Sigmoid colon (tissue), 4 donors: Measurements from ENCODE around the gene ATRAID.

Experiments
- CTCF ChIP-seq, 4 experiments: fragments of 450-650 bp in 3 of 4; fragments of 200-600 bp in 1 of 4; IDR thresholded peaks; one replicate each; pipeline ENCODE4 v1.5.1; 2016 to 2019; ENCODE audit warnings: antibody characterized with exemption in 4 of 4, mild to moderate bottlenecking in 3 of 4, moderate library complexity in 2 of 4
- EP300 ChIP-seq, 4 donors: sonication (generic); formaldehyde crosslinking; IDR thresholded peaks; one replicate each; pipeline ENCODE4 v1.6.1; 2017; ENCODE audit warnings: antibody characterized with exemption in 4 of 4
- POLR2A ChIP-seq, 2 donors: fragments of 450-650 bp; IDR thresholded peaks; one replicate each; pipeline ENCODE4 v1.6.1; 2016; ENCODE audit warnings: antibody characterized with exemption in 2 of 2, mild to moderate bottlenecking in 2 of 2, moderate library complexity in 2 of 2
- POLR2AphosphoS5 ChIP-seq, 4 donors: sonication (generic); formaldehyde crosslinking; IDR thresholded peaks; one replicate each; pipeline ENCODE4 v1.6.1; 2017; ENCODE audit warnings: antibody characterized with exemption in 4 of 4

DNA sequence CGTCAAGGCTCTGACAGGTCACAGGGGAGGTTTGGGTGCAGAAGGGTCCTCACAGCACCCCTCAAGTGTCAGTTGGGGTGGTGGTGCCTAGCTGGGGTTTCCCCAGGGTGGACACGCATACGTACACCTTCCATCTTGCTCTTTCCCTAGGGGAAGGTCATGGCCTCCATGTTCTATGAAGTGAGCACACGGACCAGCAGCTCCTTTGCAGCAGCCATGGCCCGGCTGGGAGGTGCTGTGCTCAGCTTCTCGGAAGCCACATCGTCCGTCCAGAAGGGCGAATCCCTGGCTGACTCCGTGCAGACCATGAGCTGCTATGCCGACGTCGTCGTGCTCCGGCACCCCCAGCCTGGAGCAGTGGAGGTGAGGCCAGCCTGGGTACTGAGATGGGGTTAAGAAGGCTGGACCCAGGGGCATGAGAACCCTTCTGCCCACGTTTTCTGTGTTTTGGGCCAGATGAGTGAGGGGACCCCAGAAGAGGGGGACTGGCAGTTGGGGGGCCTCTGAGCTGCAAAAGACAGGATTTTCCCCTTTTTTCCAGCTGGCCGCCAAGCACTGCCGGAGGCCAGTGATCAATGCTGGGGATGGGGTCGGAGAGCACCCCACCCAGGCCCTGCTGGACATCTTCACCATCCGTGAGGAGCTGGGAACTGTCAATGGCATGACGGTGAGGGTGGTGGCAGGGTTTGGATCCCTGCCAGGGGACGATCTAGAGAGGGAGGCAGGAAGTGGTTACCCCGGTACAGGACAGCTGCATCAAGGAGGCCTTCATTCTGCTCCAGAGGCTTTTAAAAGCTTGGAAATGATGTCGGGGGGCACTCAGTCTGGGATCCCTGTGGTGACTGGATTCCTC, 30.1 kb downstream of the ATRAID start:
- no peak for TF ChIP-seq POLR2A (IDR thresholded peaks at IDR 0.05)
- TF ChIP-seq CTCF (IDR thresholded peaks at IDR 0.05) = no peak
- TF ChIP-seq EP300 (IDR thresholded peaks at IDR 0.05) = no peak
- no peak for TF ChIP-seq POLR2AphosphoS5 (IDR thresholded peaks at IDR 0.05)
